ENCODE data around the gene ZNF326.

ZNF326 gene

DNA sequence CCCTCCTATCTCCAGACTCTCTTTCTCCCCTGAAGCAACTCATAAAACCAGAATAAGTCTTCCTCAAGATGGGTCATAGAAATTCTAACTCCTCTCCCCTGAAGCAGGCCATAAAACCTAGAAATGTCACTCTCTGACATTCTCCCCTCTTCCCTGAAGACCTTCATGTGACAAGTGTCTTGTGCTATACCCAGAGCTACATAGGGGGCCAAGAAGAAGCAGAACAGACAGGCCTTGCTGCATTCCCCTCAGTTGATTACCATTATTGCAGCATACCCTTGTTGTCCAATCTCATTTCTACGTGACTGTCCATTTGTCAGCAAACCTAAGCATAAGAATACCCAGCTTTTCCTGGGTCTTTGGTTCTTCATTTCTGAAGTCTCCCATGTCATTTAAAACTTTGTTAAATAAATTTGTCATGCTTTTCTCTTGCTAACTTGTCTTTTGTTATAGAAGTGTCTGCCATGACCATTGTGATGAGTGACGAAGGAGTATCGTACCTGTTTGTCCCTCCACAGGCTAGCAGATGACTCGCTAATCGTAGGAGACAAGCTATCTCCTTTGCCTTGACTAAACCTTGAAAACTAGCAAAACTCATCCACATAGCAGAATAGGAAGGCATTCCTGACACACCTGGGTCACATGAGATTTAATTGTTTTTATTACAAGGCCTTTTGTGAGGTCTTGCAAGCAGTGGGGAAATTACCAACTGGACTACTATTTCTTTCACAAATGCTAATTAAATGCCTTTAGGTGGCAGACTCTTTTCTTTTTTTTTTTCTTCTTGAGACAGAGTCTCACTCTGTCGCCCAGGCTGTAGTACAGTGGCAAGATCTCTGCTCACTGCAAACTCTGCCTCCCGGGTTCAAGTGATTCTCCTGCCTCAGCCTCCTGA is 39.4 kb upstream of the ZNF326 start:
- TF ChIP-seq, protein P1, sequence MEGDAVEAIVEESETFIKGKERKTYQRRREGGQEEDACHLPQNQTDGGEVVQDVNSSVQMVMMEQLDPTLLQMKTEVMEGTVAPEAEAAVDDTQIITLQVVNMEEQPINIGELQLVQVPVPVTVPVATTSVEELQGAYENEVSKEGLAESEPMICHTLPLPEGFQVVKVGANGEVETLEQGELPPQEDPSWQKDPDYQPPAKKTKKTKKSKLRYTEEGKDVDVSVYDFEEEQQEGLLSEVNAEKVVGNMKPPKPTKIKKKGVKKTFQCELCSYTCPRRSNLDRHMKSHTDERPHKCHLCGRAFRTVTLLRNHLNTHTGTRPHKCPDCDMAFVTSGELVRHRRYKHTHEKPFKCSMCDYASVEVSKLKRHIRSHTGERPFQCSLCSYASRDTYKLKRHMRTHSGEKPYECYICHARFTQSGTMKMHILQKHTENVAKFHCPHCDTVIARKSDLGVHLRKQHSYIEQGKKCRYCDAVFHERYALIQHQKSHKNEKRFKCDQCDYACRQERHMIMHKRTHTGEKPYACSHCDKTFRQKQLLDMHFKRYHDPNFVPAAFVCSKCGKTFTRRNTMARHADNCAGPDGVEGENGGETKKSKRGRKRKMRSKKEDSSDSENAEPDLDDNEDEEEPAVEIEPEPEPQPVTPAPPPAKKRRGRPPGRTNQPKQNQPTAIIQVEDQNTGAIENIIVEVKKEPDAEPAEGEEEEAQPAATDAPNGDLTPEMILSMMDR (IDR thresholded peaks at IDR 0.05; ENCODE audit: extremely low read depth, insufficient read depth, missing control alignments) = no peak
- in situ Hi-C loops (cut with MboI; ENCODE audit: low pct_unique_long_range_greater_than_20kb, low sequenced_read_pairs, unreplicated experiment) = loop anchor here (10.0 kb wide), 1 partner anchor 171 kb away; no protein-coding TSS in a partner anchor
- no peak for DNase-seq (ENCODE audit: low spot score)

DNA sequence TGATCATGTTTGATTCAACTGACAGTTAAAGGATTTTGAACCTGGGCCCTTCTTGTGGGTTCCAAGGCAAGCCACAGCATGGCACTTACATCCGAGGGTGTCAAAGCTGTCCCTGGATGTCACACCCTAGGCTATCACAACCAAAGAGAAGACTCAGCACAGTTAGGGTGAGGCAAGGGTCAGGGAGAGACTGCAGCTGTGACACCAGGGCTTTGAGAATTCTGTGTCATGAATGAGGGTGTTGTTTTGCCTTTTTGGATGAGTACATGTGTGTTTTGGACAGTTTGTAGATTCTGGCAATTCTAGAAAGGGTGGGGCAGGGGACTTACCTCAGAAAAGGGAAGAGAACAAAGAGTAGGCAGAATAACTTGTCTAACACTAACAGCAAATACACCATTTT is 37.8 kb upstream of the ZNF326 start:
- in situ Hi-C loops (cut with MboI; ENCODE audit: low pct_unique_long_range_greater_than_20kb, low sequenced_read_pairs, unreplicated experiment) = loop anchor here (10.0 kb wide), 1 partner anchor 172 kb away; no protein-coding TSS in a partner anchor
- DNase-seq (ENCODE audit: low spot score) = no peak
- TF ChIP-seq, protein P1 (IDR thresholded peaks at IDR 0.05; ENCODE audit: extremely low read depth, insufficient read depth, missing control alignments) = no peak

GRCh38 chr1:89958851-89959654 is 35.9 kb upstream of the ZNF326 start:
- TF ChIP-seq, protein P1 (IDR thresholded peaks at IDR 0.05; ENCODE audit: extremely low read depth, insufficient read depth, missing control alignments) = no peak
- in situ Hi-C loops (cut with MboI; ENCODE audit: low pct_unique_long_range_greater_than_20kb, low sequenced_read_pairs, unreplicated experiment) = loop anchor here (10.0 kb wide), 1 partner anchor 174 kb away; no protein-coding TSS in a partner anchor
- no peak for DNase-seq (ENCODE audit: low spot score)

GRCh38 chr1:89959719-89960118 is 35.2 kb upstream of the ZNF326 start:
- DNase-seq (ENCODE audit: low spot score) = no peak
- in situ Hi-C loops (cut with MboI; ENCODE audit: low pct_unique_long_range_greater_than_20kb, low sequenced_read_pairs, unreplicated experiment) = loop anchor here (10.0 kb wide), 1 partner anchor 175 kb away; no protein-coding TSS in a partner anchor
- TF ChIP-seq, protein P1 (IDR thresholded peaks at IDR 0.05; ENCODE audit: extremely low read depth, insufficient read depth, missing control alignments) = no peak

GRCh38 chr1:89962024-89962741 is 32.7 kb upstream of the ZNF326 start:
- in situ Hi-C loops (cut with MboI; ENCODE audit: low pct_unique_long_range_greater_than_20kb, low sequenced_read_pairs, unreplicated experiment) = no loop called here
- TF ChIP-seq, protein P1 (IDR thresholded peaks at IDR 0.05; ENCODE audit: extremely low read depth, insufficient read depth, missing control alignments) = no peak
- no peak for DNase-seq (ENCODE audit: low spot score)

- TF ChIP-seq, protein P1 (IDR thresholded peaks at IDR 0.05; ENCODE audit: extremely low read depth, insufficient read depth, missing control alignments) = no peak
- in situ Hi-C loops (cut with MboI; ENCODE audit: low pct_unique_long_range_greater_than_20kb, low sequenced_read_pairs, unreplicated experiment) = no loop called here
- DNase-seq (ENCODE audit: low spot score) = no peak
Observed at GRCh38 chr1:89962742-89963075, 32.2 kb upstream of the ZNF326 start.
